ENCODE data around the gene PCDHA11. TPM values are rescaled to one million over a fixed set of nuclear protein-coding genes. Genes with fewer than 3 reads are reported as not detected.
"Not testable (repeated sequence)": the region's sequence is repeated elsewhere in the genome, so short reads cannot be mapped to it uniquely, and the experiment has no call there.

The PCDHA11 gene
- total RNA-seq, 2 experiments from 2014 or later = not detected

- Histone ChIP-seq H3K9me2 (ENCODE audit: insufficient read depth, low read length) (no peaks in the 10 kb centered on the region), H3K27ac (ENCODE audit: low read depth, low read length, poor library complexity, severe bottlenecking) (no peak within 1 kb of the TSS), H3K36me3 (ENCODE audit: insufficient read depth, low read length) (no peaks in the 10 kb centered on the region), H3K9me3 (ENCODE audit: low read length) (no peaks in the 10 kb centered on the region), H2AFZ (ENCODE audit: low read length) (no peak within 1 kb of the TSS), H3K4me1 (ENCODE audit: insufficient read depth, low read length, poor library complexity, severe bottlenecking) (no peaks in the 10 kb centered on the region), H3K79me2 (ENCODE audit: insufficient read depth, low read depth, low read length) (no peaks in the 10 kb centered on the region), H3K4me3 (ENCODE audit: low read depth, low read length, poor library complexity, severe bottlenecking) (no peak within 1 kb of the TSS), H3K4me2 (ENCODE audit: low read length) (no peak within 1 kb of the TSS), H4K20me1 (ENCODE audit: insufficient read depth, low read length) (no peaks in the 10 kb centered on the region)
- no peak for DNase-seq (ENCODE audit: low spot score)
- no TSS peak for BruUV-seq (replicated peaks)
- TF ChIP-seq EZH2phosphoT487 (IDR thresholded peaks at IDR 0.05; ENCODE audit: borderline replicate concordance, low read depth, low read length) = no peak
- peak; percentile 62 for TF ChIP-seq CTCF (conservative IDR thresholded peaks at IDR 0.05; ENCODE audit: low read length)
- intact Hi-C loops (cut with micrococcal nuclease; ENCODE audit: unreplicated experiment) = no loop called here
- CTCF ChIA-PET (ENCODE audit: unreplicated experiment) = no interaction called here
- POLR2A ChIA-PET = no interaction called here
These were observed 34.8 kb upstream of the PCDHA11 start, which contains the start of gene PCDHA7 for GRCh38 chr5:140833993-140834392. TSS of gene PCDHA7 (plus strand) at chr5:140834269. CDS start at chr5:140834384, 115 bp downstream.

- H3K9me2 ChIP-seq (ENCODE audit: insufficient read depth, low read length); POLR2A ChIA-PET; H3K36me3 ChIP-seq (ENCODE audit: insufficient read depth, low read length); intact Hi-C loops (cut with micrococcal nuclease; ENCODE audit: unreplicated experiment); BruUV-seq (replicated peaks); H3K4me2 ChIP-seq (ENCODE audit: low read length); H3K27ac ChIP-seq (ENCODE audit: low read depth, low read length, poor library complexity, severe bottlenecking); H3K79me2 ChIP-seq (ENCODE audit: insufficient read depth, low read depth, low read length); H3K4me3 ChIP-seq (ENCODE audit: low read depth, low read length, poor library complexity, severe bottlenecking); H2AFZ ChIP-seq (ENCODE audit: low read length); CTCF ChIA-PET (ENCODE audit: unreplicated experiment); H4K20me1 ChIP-seq (ENCODE audit: insufficient read depth, low read length); H3K9me3 ChIP-seq (ENCODE audit: low read length); DNase-seq (ENCODE audit: low spot score); H3K4me1 ChIP-seq (ENCODE audit: insufficient read depth, low read length, poor library complexity, severe bottlenecking): not testable (repeated sequence)
These were observed 34.2 kb upstream of the PCDHA11 start for GRCh38 chr5:140834439-140835008.

- Histone ChIP-seq H3K9me2 (ENCODE audit: insufficient read depth, low read length) (no peaks in the 10 kb centered on the region), H3K4me2 (ENCODE audit: low read length) (no peak overlapping the region), H2AFZ (ENCODE audit: low read length) (no peak overlapping the region), H3K79me2 (ENCODE audit: insufficient read depth, low read depth, low read length) (no peaks in the 10 kb centered on the region), H3K27ac (ENCODE audit: low read depth, low read length, poor library complexity, severe bottlenecking) (no peak overlapping the region), H3K4me3 (ENCODE audit: low read depth, low read length, poor library complexity, severe bottlenecking) (no peak overlapping the region), H3K36me3 (ENCODE audit: insufficient read depth, low read length) (no peaks in the 10 kb centered on the region), H3K9me3 (ENCODE audit: low read length) (no peaks in the 10 kb centered on the region), H4K20me1 (ENCODE audit: insufficient read depth, low read length) (no peaks in the 10 kb centered on the region), H3K4me1 (ENCODE audit: insufficient read depth, low read length, poor library complexity, severe bottlenecking) (no peaks in the 10 kb centered on the region)
- ChIA-PET POLR2A (no interaction called here), CTCF (ENCODE audit: unreplicated experiment) (no interaction called here)
- no peak for DNase-seq (ENCODE audit: low spot score)
- no TSS peak for BruUV-seq (replicated peaks)
- TF ChIP-seq EZH2phosphoT487 (IDR thresholded peaks at IDR 0.05; ENCODE audit: borderline replicate concordance, low read depth, low read length) (no peak), CTCF (conservative IDR thresholded peaks at IDR 0.05; ENCODE audit: low read length) (no peak)
- intact Hi-C loops (cut with micrococcal nuclease; ENCODE audit: unreplicated experiment) = no loop called here
These were observed 32.9 kb upstream of the PCDHA11 start for GRCh38 chr5:140835622-140836510.

All from OCI-LY7 (cell line).